DMS114 treated with DMSO at 0.1 percent for 48 hours (cell line): ENCODE data around the gene CRADD.

Experiments
- DNase-seq: peaks from one replicate; lab custom pipeline; 2025; ENCODE audit not compliant: unreplicated experiment; lab: John Stamatoyannopoulos, UW

CRADD gene

DNA sequence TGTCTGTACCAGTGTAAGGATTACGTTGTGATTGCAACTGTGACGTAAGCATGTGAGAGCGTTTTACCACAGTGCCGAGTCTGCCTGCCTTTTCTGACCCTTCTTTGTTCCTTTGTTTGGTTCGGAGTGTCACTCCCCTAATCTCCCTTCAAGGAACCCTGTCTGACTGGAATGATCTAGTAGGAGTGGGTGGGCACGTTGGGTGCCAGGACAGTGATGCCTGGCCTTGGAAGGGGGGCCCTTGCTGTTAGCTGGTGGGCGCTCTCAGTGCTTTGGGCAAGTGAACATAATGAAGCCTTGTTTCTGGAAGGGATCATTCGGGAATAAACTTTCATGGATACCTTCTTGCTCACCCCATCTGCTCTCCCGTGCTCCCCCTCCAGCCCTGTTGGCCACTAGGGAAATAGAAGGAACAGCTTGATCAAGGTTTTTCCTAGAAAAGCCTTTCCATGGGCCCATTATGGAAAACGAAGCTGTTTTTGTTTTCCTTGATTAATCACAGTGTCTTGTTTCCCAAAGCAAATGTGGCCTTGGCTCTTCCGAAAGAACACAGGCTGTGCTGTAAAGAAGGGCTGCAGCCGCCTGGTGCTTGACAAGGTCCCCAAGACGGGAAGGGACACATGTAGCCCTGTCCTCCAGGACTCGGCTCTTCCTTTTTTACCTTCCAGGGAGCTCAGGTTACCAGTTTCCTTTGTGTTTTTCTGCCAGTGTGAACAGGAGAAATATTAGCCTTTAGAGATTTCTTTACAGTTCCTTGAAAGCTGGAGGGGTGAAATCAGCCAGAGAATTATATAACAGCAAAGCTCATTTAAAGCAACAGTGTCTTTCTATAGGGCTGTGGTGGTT is 215.5 kb downstream of the CRADD start:
- no peak for DNase-seq

DNA sequence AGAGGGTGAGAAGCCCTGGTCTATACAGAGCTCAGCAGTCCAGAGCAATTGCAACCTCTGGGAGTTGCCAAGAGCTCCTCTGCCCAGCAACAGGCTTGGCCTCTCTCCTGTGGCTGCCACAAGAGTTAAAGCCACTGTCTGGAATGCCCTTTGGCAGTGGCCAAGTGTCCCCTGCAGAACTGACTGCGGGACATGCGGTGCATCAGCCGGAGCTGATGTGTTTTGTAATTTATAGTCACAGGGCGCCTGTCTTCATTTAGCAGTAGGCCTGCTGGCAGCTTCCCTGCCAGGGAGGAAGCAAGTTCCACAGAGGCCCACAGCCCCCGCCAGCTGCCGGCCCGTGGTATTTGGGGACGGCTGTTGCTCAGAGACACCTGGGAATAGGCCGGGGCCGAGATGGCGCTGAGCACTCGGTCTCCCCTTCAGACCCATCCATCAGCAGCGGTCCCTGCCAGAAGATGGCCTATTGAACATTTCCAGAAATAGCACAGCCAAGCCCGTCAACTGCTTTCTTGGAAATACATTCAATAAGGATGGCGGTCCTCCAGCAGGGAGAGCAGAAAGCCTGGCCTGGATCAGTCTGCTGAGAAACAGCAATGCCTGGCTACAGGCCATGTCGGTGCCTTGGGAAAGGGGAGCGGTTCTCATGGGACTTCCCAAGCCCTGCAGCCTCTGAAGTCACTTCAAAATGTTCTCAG is 217.4 kb downstream of the CRADD start:
- DNase-seq: no peak

DNA sequence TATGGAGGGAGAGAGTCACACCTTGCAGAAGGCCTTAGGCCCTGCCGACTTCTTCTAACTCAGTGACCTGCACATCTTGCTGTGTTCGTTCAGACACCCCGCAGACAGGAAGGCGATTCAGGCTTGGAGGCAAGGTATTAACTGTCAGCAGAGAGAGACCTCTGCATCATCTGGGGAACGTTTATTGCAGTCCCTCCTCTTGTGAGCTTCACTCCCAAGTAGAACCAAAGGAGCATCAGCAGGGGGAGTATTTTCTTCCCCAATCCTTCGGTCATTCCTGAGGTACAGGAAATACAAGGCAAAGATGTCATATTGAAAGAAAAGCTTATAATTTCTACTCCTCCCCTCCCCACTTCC is 217.9 kb downstream of the CRADD start:
- no peak for DNase-seq

GRCh38 chr12:93896427-93896826 is 219.3 kb downstream of the CRADD start:
- DNase-seq: no peak

DNA sequence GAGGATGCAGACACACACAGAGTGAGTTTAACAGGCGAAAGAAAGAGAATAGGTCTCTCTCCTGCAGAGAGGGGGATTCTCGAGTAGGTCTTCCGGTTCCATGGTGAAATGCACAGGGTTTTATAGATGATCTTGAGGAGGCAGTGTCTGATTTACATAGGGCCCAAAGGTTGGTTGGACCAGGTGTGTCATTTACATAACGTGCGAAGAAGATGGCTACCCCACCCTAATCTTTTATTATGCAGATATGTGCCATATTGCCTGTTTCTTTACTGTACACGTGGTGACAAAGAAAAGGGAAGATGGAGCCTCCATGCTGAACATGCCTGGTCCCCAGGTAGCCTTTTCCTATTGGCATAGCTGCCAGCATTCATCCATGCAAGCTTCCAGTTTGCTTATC is 219.8 kb downstream of the CRADD start:
- DNase-seq: no peak

- no peak for DNase-seq
These were observed 224.6 kb downstream of the CRADD start for GRCh38 chr12:93901739-93902138.

DNA sequence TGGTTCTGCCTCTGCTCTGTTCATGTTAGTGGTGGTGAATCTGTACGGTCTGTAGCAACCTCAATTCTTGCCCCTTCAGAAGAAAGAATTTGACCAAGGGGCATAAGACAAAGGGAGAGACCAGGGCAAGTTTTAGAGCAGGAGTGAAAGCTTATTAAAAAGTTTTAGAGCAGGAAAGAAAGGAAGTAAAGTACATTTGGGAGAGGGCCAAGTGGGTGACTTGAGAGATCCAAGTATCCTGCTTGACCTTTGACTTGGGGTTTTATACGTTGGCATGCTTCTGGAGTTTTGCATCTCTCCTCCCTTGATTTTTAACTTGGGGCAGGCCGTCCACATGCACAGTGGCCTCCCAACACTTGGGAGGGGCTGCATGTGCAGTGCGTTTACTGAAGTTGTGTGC is 225.0 kb downstream of the CRADD start:
- no peak for DNase-seq

DNA sequence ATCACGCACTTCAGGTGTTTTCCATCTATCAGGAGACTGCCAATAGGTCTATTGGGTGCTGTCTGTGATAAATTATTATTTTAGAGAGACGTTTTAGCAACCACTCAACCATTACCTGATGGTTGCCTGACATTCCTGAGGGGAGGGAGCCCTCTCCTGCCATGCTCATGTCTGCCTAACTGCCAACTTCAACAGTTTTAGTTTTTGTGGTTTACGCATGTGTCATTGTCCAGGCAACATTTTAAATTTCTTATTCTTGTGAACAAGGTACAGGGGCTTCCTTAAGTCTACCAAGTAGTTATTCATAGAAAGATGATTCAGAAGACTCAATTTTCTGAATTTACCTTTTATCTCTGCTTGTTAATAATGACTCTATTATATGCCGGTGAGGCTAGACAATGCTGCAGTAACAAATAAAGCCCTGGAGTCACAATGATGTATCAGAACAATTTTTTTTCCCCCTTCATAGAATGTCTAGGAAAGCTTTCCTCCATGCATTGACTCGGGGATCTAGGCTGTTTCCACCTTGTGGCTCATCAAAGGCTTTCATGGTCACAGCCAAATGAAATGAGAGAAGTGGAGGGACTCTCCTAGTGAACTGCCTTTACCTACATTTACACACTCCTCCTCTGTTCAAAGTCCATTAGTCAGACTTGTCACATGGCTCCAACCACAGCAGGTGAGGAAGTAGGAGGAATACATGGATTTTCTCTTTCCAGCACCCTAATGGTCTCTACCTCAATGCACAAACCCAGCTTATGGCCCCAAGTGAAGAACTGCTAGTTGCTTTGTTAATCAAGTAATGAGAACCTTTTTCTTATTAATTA is 225.8 kb downstream of the CRADD start:
- DNase-seq: no peak

DNA sequence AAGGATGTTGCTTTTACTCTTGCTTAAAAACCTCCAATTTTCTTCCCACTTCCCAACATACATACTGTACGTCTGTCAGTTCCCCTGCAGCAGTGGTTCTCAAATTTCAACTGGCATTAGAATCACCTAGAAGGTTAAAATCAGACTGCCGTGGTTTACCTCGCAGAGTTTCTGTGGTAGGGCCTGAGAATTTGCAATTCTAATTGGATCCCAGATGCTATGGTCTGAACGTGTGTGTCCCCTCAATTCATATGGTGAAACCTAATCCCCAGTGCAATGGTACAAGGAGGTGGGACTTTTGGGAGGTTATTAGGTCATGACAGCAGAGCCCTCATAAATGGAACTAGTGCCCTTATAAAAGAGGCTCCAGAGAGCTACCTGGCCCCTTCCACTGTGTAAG is 226.9 kb downstream of the CRADD start:
- DNase-seq: no peak

DNA sequence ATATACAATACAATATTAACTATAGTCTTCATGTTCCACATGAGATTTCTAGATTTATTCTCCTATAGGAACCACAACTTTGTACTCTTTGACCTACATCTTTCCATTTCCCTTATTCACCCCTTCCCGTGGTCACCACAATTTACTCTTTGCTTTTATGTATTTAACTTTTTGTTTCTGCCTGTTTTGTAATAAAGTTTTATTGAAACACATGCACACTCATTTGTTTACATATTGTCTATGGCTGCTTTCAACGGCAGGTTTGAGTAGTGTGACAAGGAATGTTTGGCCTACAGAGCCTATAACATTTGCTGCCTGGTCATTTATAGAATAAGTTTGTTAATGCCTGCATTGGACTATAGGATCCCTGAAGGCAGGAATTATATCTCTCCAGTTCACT is 231.1 kb downstream of the CRADD start:
- DNase-seq: no peak

GRCh38 chr12:93908846-93909567 is 231.8 kb downstream of the CRADD start:
- no peak for DNase-seq

GRCh38 chr12:93911396-93911795 is 234.2 kb downstream of the CRADD start:
- DNase-seq: no peak

DNA sequence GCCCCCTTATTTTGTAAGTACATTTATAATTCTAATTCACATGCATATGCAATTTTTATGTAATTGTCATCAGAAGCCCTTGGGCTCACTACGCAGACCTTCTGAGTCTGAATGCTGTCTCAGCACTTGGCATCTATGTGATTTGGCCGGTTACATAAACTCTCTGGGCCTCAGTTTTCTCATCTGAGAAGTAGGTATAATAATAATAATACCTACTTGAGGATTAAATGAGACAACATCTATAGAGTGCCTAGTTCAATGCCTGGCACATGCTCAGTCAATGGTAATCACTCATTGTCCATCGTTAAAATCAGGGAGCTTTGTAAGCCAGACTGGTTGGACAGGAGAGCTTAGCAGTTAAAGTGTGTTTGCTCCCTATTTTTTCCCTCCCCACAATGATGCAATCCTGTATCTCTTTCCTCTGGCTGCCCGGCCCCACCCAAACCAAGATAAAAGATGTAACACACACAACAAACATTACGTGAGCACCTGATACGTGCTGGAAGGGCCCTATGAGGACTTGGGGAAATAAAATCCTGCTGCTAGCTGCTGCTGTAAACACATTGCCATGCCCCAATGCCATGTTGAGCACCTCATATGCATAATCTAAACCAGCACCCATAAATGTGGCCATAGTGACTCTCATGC is 235.0 kb downstream of the CRADD start:
- DNase-seq: no peak

DNA sequence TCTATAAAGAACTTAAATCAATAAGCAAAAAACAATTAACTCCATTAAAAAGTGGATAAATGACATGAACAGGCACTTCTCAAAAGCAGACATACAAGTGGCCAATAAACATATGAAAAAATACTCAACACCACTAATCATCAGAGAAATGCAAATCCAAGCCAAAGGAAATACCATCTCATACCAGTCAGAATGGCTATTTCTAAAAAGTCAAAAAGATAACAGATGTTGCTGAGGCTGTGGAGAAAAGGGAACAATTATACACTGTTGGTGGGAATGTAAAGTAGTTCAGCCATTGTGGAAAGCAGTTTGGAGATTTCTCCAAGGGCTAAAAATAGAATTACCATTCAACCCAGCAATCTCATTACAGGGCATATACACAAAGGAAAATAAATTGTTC is 236.7 kb downstream of the CRADD start:
- no peak for DNase-seq

DNA sequence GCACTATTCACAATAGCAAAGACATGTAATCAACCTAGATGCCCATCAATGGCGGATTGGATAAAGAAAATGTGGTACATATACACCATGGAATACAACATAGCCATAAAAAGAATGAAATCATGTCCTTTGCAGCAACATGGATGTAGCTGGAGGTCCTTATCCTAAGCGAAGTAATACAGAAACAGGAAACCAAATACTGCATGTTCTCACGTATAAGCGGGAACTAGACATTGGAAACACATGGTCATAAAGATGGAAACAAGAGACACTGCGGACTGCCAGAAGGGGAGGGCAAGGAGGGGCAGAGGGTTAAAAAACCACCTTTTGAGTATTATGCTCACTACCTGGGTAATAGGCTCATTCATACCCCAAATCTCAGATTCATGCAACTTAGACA is 237.1 kb downstream of the CRADD start:
- DNase-seq: no peak

- DNase-seq: no peak
These were observed 238.2 kb downstream of the CRADD start for GRCh38 chr12:93915411-93915810.

DNA sequence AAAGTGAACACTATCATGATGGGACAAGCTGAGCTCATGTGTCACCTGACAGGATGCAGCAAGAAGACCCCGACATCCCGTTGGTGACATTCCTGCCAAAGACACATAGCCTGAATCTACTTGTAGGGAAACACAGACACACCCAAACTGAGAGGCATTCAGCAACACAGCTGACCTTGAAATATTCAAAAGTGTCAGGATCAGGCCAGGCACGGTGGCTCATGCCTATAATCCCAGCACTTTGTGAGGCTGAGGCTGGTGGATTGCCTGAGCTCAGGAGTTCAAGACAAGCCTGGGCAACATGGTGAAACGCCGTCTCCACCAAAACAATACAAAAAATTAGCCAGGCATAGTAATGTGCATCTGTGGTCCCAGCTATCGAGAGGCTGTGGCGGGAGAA is 239.2 kb downstream of the CRADD start:
- DNase-seq: no peak

DNA sequence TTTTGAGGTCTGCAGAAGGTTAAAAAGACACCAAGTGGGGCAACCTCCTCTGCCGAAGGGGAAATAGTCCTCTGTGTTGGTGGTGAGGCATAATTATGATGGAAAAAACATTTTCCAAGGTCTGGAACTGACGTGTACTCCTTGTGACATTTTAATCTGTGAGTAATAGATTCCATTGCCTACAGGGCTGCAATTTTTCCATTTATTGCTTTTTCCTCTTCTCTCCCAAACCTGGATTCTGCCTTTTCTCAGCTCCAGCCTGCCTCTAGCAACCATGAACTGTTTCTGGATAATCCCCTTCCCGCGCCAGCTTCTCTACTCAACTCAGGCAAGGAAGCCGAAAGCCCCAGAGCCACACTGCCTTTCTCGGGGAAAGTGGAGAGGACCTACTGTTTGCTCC is 241.1 kb downstream of the CRADD start:
- DNase-seq: no peak

GRCh38 chr12:93918900-93919299 is 241.7 kb downstream of the CRADD start:
- DNase-seq: no peak

GRCh38 chr12:93921521-93921920 is 244.3 kb downstream of the CRADD start:
- no peak for DNase-seq

DNA sequence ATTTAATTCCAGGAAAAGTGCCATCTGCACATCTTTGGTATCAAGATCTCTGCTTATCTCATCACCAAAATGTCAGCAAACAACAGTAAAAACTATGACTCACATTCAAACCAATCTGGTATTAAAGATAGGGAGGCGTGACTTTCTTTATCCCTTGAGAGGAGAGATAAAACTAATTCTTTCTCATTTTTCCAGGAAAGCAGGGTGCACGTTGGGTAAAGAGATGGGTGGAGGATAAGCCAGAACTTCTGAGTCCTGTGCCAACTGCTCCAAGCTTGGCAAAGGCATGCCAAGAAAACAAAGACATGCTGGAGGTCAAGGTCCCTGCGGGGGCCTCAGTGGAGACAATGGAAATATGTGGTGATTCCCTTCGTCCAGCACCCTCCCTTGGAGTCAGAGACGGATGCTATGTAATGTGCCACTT is 245.4 kb downstream of the CRADD start:
- DNase-seq: no peak
